Type B pancreatic cell (in vitro differentiated cells): ENCODE data around the gene SNAI1. TPM values are rescaled to one million over a fixed set of nuclear protein-coding genes. Genes with fewer than 3 reads are reported as not detected.

Experiments used
- DNase-seq: peaks from one replicate; pipeline ENCODE4 v3.0.0; 2021; ENCODE audit warnings: mixed read lengths; ENCODE audit not compliant: unreplicated experiment; ENCODE audit errors: extremely low spot score
- H3K27ac Mint-ChIP-seq: 2 replicates; pipeline ENCODE4 v1.8.0; 2021; ENCODE audit warnings: mild to moderate bottlenecking, mixed read lengths
- H3K27me3 Mint-ChIP-seq: 2 replicates; pipeline ENCODE4 v1.8.0; 2021; ENCODE audit warnings: mixed read lengths
- H3K36me3 Mint-ChIP-seq: 2 replicates; pipeline ENCODE4 v1.8.0; 2021; ENCODE audit warnings: mixed read lengths
- H3K4me1 Mint-ChIP-seq: one replicate; pipeline ENCODE4 v1.8.0; 2021; ENCODE audit warnings: mixed read lengths; ENCODE audit not compliant: unreplicated experiment
- H3K4me3 Mint-ChIP-seq: 2 replicates; pipeline ENCODE4 v1.8.0; 2021; ENCODE audit warnings: mild to moderate bottlenecking, mixed read lengths
- H3K9me3 Mint-ChIP-seq: 2 replicates; pipeline ENCODE4 v1.8.0; 2021; ENCODE audit warnings: mixed read lengths
- total RNA-seq: library from RNA; stranded (reverse); gene quantifications from 2 replicates; pipeline ENCODE4 v1.2.1, GENCODE V29; 2021; ENCODE audit warnings: low replicate concordance
- TF ChIP-seq, protein P1 (sequence below): fragments of 200-600 bp; sonication (generic); conservative IDR thresholded peaks from 2 replicates; pipeline ENCODE4 v1.5.0; 2021; ENCODE audit warnings: antibody characterized with exemption, mild to moderate bottlenecking

Gene SNAI1
- total RNA-seq, 1 donor from 2014 or later, result 30.8 TPM

GRCh38 chr20:50029083-50029696, 46.4 kb downstream of the SNAI1 start:
- Mint-ChIP-seq H3K4me1 (peaks cover 31% of the 10 kb centered on the region), H3K36me3 (no peaks in the 10 kb centered on the region), H3K27me3 (no peaks in the 10 kb centered on the region)

DNA sequence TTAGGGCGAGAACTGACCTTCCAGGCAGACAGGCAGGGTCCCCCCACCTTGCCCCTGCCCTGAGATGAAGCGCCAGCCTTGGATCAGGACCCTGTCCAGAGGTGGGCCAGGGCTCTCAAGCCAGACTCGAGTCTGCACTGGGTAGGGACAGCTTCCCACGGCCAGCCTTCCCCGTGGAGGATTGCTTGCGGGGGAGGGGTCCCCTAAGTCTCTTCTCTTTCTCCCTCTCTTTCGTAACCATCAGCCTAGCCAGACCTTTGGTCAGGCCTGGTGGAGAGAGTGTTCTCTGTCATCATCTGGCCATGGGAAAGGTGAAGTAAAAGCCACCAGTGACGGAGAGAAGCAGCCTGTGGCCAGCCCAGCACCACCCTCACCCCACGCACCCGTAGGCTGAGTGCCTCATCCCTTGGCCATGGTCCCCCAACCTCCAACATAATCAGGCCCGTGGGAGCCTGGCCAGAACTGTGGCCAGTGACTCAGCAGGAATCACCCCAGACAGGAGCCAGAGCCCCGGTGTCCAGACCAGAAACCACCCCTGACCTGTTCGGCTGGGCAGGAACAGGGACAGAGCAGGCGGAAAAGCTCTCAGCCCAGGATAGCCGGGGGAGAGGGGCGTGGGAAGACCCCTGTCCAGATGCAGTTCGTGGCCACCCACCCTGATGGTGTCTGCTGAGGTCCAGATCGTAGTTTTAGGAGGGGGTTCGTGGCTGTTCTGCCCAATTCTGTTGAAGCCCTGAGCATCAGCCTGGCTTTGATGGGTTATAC, 47.1 kb downstream of the SNAI1 start:
- Mint-ChIP-seq H3K36me3 (no peaks in the 10 kb centered on the region), H3K27me3 (no peaks in the 10 kb centered on the region), H3K4me1 (peaks cover 25% of the 10 kb centered on the region), H3K9me3 (no peaks in the 10 kb centered on the region), H3K27ac (no peak overlapping the region), H3K4me3 (no peak overlapping the region)
- TF ChIP-seq, protein P1, sequence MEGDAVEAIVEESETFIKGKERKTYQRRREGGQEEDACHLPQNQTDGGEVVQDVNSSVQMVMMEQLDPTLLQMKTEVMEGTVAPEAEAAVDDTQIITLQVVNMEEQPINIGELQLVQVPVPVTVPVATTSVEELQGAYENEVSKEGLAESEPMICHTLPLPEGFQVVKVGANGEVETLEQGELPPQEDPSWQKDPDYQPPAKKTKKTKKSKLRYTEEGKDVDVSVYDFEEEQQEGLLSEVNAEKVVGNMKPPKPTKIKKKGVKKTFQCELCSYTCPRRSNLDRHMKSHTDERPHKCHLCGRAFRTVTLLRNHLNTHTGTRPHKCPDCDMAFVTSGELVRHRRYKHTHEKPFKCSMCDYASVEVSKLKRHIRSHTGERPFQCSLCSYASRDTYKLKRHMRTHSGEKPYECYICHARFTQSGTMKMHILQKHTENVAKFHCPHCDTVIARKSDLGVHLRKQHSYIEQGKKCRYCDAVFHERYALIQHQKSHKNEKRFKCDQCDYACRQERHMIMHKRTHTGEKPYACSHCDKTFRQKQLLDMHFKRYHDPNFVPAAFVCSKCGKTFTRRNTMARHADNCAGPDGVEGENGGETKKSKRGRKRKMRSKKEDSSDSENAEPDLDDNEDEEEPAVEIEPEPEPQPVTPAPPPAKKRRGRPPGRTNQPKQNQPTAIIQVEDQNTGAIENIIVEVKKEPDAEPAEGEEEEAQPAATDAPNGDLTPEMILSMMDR, result no peak
- no peak for DNase-seq

More at GRCh38 chr20:50029083-50029696, 46.4 kb downstream of the SNAI1 start:
- no peak overlapping the region for H3K27ac Mint-ChIP-seq
- no peak for DNase-seq
- TF ChIP-seq, protein P1, result no peak
- no peak overlapping the region for H3K4me3 Mint-ChIP-seq
- no peaks in the 10 kb centered on the region for H3K9me3 Mint-ChIP-seq

- no peaks in the 10 kb centered on the region for H3K27me3 Mint-ChIP-seq
- TF ChIP-seq, protein P1, result no peak
- no peaks in the 10 kb centered on the region for H3K9me3 Mint-ChIP-seq
- no peak overlapping the region for H3K4me3 Mint-ChIP-seq
- H3K36me3 Mint-ChIP-seq, result no peaks in the 10 kb centered on the region
- no peak for DNase-seq
- H3K27ac Mint-ChIP-seq, result no peak overlapping the region
- H3K4me1 Mint-ChIP-seq, result peaks cover 22% of the 10 kb centered on the region
These were observed 50.3 kb downstream of the SNAI1 start for GRCh38 chr20:50032955-50033666.

DNA sequence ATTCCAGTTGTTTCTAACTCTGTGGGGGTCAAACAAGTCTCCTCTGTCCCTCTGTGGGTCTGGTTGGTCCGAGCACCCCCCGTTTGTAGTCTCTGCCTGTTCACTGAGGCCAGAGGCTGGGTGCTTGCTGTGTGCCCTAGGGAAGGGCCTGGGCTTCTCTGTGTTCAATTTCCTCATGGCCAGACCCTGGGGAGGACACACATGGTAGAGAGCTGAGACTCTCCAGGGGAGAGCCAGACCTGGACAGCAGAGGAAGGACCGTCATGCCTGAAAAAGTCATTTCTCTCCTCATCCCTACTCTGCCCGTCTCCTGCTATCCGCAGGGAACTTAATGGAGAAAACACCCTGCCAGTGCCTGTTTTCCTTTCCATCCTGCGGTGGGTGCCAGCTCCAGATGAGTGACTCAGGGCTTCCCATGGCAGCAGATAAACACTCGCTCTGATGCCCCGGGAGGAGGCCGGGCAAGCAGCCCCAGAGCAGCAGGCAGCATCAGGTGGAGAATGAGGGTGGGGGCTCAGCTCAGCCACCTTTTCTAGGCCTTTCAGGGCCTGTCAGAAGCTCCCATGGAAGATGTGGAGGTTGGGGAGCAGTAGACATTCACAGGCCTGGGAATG, 51.9 kb downstream of the SNAI1 start:
- no peaks in the 10 kb centered on the region for H3K27me3 Mint-ChIP-seq
- no peak overlapping the region for H3K4me3 Mint-ChIP-seq
- H3K9me3 Mint-ChIP-seq, result no peaks in the 10 kb centered on the region
- no peaks in the 10 kb centered on the region for H3K36me3 Mint-ChIP-seq
- H3K4me1 Mint-ChIP-seq, result peaks cover 26% of the 10 kb centered on the region
- no peak for DNase-seq
- H3K27ac Mint-ChIP-seq, result peak overlapping the region; percentile 46
- TF ChIP-seq, protein P1, result no peak

GRCh38 chr20:50036703-50037102, 53.9 kb downstream of the SNAI1 start:
- Mint-ChIP-seq H3K27ac (no peak overlapping the region), H3K27me3 (no peaks in the 10 kb centered on the region), H3K9me3 (no peaks in the 10 kb centered on the region), H3K4me3 (no peak overlapping the region), H3K4me1 (peaks cover 28% of the 10 kb centered on the region), H3K36me3 (no peaks in the 10 kb centered on the region)
- TF ChIP-seq, protein P1, result no peak
- no peak for DNase-seq
